ENCODE measurements around the gene SUCLG1.

GRCh38 chr2:84483320-84483719, 24.2 kb upstream of the SUCLG1 start:
- TF ChIP-seq CTCF (IDR thresholded peaks at IDR 0.05) (no peak), POLR2A (IDR thresholded peaks at IDR 0.05) (no peak)
